ENCODE data around the gene ATAD5. TPM values are rescaled to one million over a fixed set of nuclear protein-coding genes. Genes with fewer than 3 reads are reported as not detected.
"Not testable (repeated sequence)": the region's sequence is repeated elsewhere in the genome, so short reads cannot be mapped to it uniquely, and the experiment has no call there.

The ATAD5 gene
- polyA plus RNA-seq, 1 donor from 2014 or later = 6.3 TPM

GRCh38 chr17:30809867-30810266 is 21.9 kb upstream of the ATAD5 start:
- Histone ChIP-seq H3K9me3 (ENCODE audit: low read length) (no peaks in the 10 kb centered on the region), H3K79me2 (replicated peaks; ENCODE audit: insufficient read depth, low read length) (no peaks in the 10 kb centered on the region)

GRCh38 chr17:30812218-30813177 is 19.3 kb upstream of the ATAD5 start:
- Histone ChIP-seq H3K9me2 (ENCODE audit: insufficient read depth, low read length) (no peaks in the 10 kb centered on the region), H3K79me2 (replicated peaks; ENCODE audit: insufficient read depth, low read length) (no peaks in the 10 kb centered on the region), H3F3A (ENCODE audit: insufficient read depth, low read length, poor library complexity, severe bottlenecking) (no peaks in the 10 kb centered on the region), H3K4me3 (ENCODE audit: low read length) (no peak overlapping the region), H3K36me3 (ENCODE audit: insufficient read depth, low read length) (no peaks in the 10 kb centered on the region), H3K9me3 (ENCODE audit: low read length) (no peaks in the 10 kb centered on the region), H3K27me3 (ENCODE audit: insufficient read depth, low read depth, low read length) (no peaks in the 10 kb centered on the region), H3K9ac (ENCODE audit: low read length) (no peak overlapping the region), H2AFZ (ENCODE audit: low read depth, low read length) (no peak overlapping the region), H3K4me2 (ENCODE audit: low read length) (no peak overlapping the region), H3K27ac (ENCODE audit: low read length) (no peak overlapping the region), H4K20me1 (ENCODE audit: insufficient read depth) (no peaks in the 10 kb centered on the region)
- TF ChIP-seq MXI1 (conservative IDR thresholded peaks at IDR 0.05; ENCODE audit: poor library complexity, severe bottlenecking) (no peak), RAD21 (conservative IDR thresholded peaks at IDR 0.05) (no peak), EP300 (conservative IDR thresholded peaks at IDR 0.05; ENCODE audit: poor library complexity, severe bottlenecking) (no peak), TAF1 (IDR thresholded peaks at IDR 0.05; ENCODE audit: low read depth) (no peak), SMC3 (conservative IDR thresholded peaks at IDR 0.05; ENCODE audit: poor library complexity) (no peak), CTCF (IDR thresholded peaks at IDR 0.05; ENCODE audit: poor library complexity, severe bottlenecking) (no peak), POLR2AphosphoS5 (IDR thresholded peaks at IDR 0.05) (no peak), EZH2 (IDR thresholded peaks at IDR 0.05; ENCODE audit: borderline replicate concordance, insufficient read depth, low read length, poor library complexity, severe bottlenecking) (no peak), REST (IDR thresholded peaks at IDR 0.05; ENCODE audit: borderline replicate concordance) (no peak)

More at GRCh38 chr17:30809867-30810266, 21.9 kb upstream of the ATAD5 start:
- Histone ChIP-seq H3K4me2 (ENCODE audit: low read length) (no peak overlapping the region), H3K4me3 (ENCODE audit: low read length) (no peak overlapping the region), H2AFZ (ENCODE audit: low read depth, low read length) (no peak overlapping the region), H3K36me3 (ENCODE audit: insufficient read depth, low read length) (no peaks in the 10 kb centered on the region), H4K20me1 (ENCODE audit: insufficient read depth) (no peaks in the 10 kb centered on the region), H3K27ac (ENCODE audit: low read length) (no peak overlapping the region), H3K9ac (ENCODE audit: low read length) (no peak overlapping the region), H3K27me3 (ENCODE audit: insufficient read depth, low read depth, low read length) (no peaks in the 10 kb centered on the region), H3F3A (ENCODE audit: insufficient read depth, low read length, poor library complexity, severe bottlenecking) (no peaks in the 10 kb centered on the region), H3K9me2 (ENCODE audit: insufficient read depth, low read length) (no peaks in the 10 kb centered on the region)
- TF ChIP-seq SMC3 (conservative IDR thresholded peaks at IDR 0.05; ENCODE audit: poor library complexity) (no peak), EZH2 (IDR thresholded peaks at IDR 0.05; ENCODE audit: borderline replicate concordance, insufficient read depth, low read length, poor library complexity, severe bottlenecking) (no peak), CTCF (IDR thresholded peaks at IDR 0.05; ENCODE audit: poor library complexity, severe bottlenecking) (no peak)

GRCh38 chr17:30814236-30814635 is 17.5 kb upstream of the ATAD5 start:
- not testable (repeated sequence) for H3K9me2 ChIP-seq (ENCODE audit: insufficient read depth, low read length); H3K27me3 ChIP-seq (ENCODE audit: insufficient read depth, low read depth, low read length); H3K9ac ChIP-seq (ENCODE audit: low read length); H3K4me3 ChIP-seq (ENCODE audit: low read length); H3K4me2 ChIP-seq (ENCODE audit: low read length); H4K20me1 ChIP-seq (ENCODE audit: insufficient read depth); H3F3A ChIP-seq (ENCODE audit: insufficient read depth, low read length, poor library complexity, severe bottlenecking); H3K36me3 ChIP-seq (ENCODE audit: insufficient read depth, low read length); H3K79me2 ChIP-seq (replicated peaks; ENCODE audit: insufficient read depth, low read length); H3K27ac ChIP-seq (ENCODE audit: low read length); H2AFZ ChIP-seq (ENCODE audit: low read depth, low read length); H3K9me3 ChIP-seq (ENCODE audit: low read length)

GRCh38 chr17:30814860-30815259 is 16.9 kb upstream of the ATAD5 start:
- H4K20me1 ChIP-seq (ENCODE audit: insufficient read depth); H3K4me3 ChIP-seq (ENCODE audit: low read length); H3K9ac ChIP-seq (ENCODE audit: low read length); H3K9me3 ChIP-seq (ENCODE audit: low read length); H3K27ac ChIP-seq (ENCODE audit: low read length); H3K4me2 ChIP-seq (ENCODE audit: low read length); H3K27me3 ChIP-seq (ENCODE audit: insufficient read depth, low read depth, low read length); H3K36me3 ChIP-seq (ENCODE audit: insufficient read depth, low read length); H3K9me2 ChIP-seq (ENCODE audit: insufficient read depth, low read length); H3K79me2 ChIP-seq (replicated peaks; ENCODE audit: insufficient read depth, low read length); H3F3A ChIP-seq (ENCODE audit: insufficient read depth, low read length, poor library complexity, severe bottlenecking); H2AFZ ChIP-seq (ENCODE audit: low read depth, low read length): not testable (repeated sequence)

All from neural cell (in vitro differentiated cells).